ENCODE results near the gene NDUFS8. TPM values are rescaled to one million over a fixed set of nuclear protein-coding genes. Genes with fewer than 3 reads are reported as not detected.

The NDUFS8 gene
- total RNA-seq, 1 donor from 2014 or later: 118 TPM

- Histone ChIP-seq H3K4me1 (no peaks in the 10 kb centered on the region), H3K27ac (no peak overlapping the region), H3K4me3 (no peak overlapping the region), H3K9me3 (no peaks in the 10 kb centered on the region), H3K27me3 (no peaks in the 10 kb centered on the region), H3K36me3 (peaks cover 53% of the 10 kb centered on the region)
- intact Hi-C loops (cut with DNase I): no loop called here
- peak; percentile 52 for DNase-seq
- TF ChIP-seq, protein P1, sequence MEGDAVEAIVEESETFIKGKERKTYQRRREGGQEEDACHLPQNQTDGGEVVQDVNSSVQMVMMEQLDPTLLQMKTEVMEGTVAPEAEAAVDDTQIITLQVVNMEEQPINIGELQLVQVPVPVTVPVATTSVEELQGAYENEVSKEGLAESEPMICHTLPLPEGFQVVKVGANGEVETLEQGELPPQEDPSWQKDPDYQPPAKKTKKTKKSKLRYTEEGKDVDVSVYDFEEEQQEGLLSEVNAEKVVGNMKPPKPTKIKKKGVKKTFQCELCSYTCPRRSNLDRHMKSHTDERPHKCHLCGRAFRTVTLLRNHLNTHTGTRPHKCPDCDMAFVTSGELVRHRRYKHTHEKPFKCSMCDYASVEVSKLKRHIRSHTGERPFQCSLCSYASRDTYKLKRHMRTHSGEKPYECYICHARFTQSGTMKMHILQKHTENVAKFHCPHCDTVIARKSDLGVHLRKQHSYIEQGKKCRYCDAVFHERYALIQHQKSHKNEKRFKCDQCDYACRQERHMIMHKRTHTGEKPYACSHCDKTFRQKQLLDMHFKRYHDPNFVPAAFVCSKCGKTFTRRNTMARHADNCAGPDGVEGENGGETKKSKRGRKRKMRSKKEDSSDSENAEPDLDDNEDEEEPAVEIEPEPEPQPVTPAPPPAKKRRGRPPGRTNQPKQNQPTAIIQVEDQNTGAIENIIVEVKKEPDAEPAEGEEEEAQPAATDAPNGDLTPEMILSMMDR (IDR thresholded peaks at IDR 0.05): no peak
- no peak for ATAC-seq
These were observed 21.8 kb downstream of the NDUFS8 start for GRCh38 chr11:68052137-68052873.

DNA sequence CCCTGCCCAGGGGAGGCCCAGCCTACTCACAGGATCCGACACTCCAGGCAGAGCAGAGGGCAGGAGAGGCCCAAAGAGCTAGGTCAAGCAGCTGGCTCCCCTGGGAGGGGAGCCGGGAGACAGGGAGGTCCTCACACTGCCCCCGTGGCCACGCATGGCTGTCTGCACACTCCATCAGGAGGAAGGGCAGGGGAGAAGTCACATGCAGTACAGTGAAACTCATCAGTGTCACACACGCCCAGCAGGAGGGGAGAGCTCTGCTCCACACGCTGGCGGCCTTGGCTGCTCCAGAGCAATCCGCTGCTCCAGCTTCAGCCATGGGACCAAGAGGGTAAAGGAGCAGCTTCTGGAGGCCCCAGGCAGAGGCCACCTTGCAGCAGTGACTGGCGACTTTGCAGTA lies 22.6 kb downstream of the NDUFS8 start:
- Histone ChIP-seq H3K4me1 (no peaks in the 10 kb centered on the region), H3K4me3 (no peak overlapping the region), H3K27ac (no peak overlapping the region), H3K9me3 (no peaks in the 10 kb centered on the region), H3K27me3 (no peaks in the 10 kb centered on the region), H3K36me3 (peaks cover 53% of the 10 kb centered on the region)
- intact Hi-C loops (cut with DNase I): no loop called here
- DNase-seq: peak; percentile 54
- TF ChIP-seq, protein P1 (IDR thresholded peaks at IDR 0.05): no peak
- no peak for ATAC-seq

DNA sequence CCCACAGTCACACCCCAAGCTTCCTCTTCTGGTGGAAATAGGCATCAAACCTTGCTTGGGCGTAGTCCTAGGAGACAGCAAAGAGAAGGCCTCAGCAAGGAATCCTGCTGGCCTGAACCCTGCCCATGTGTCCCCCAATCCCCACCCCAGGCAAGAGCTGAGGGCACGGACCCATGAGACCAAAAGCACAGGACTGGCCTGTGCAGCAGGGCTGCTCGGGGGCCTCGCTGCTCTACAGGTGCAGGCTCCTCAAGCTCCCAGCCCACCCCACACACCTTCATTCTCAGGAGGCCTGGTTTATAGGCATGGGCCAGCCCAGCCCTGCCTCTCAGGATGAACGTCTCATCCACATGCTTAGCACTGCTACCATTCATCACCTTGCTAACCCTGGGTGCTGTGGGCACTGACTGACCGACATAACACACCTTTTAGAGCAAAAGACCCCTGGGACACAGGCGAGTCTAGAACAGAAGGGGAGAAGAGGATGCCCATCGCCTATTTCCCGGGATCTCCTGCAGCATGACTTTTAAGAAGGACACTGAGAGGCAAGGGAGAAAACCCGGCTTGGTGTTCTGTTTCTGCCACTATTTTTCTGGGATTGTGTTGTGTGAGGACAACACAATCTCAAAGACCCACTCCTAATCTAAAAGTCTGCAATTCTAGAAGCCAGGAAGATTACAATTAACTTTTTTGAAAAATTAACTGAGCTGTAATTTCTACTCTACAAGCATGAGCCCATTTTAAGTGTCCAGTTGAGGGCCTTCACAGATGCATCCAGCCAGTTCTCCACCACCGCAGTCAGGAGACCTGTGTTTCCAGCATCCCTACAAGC lies 23.7 kb downstream of the NDUFS8 start:
- Histone ChIP-seq H3K4me1 (no peaks in the 10 kb centered on the region), H3K4me3 (no peak overlapping the region), H3K36me3 (peaks cover 46% of the 10 kb centered on the region), H3K27me3 (no peaks in the 10 kb centered on the region), H3K9me3 (no peaks in the 10 kb centered on the region), H3K27ac (no peak overlapping the region)
- ATAC-seq (no peak), DNase-seq (peak; percentile 60)
- TF ChIP-seq, protein P1 (IDR thresholded peaks at IDR 0.05): no peak
- intact Hi-C loops (cut with DNase I): no loop called here

DNA sequence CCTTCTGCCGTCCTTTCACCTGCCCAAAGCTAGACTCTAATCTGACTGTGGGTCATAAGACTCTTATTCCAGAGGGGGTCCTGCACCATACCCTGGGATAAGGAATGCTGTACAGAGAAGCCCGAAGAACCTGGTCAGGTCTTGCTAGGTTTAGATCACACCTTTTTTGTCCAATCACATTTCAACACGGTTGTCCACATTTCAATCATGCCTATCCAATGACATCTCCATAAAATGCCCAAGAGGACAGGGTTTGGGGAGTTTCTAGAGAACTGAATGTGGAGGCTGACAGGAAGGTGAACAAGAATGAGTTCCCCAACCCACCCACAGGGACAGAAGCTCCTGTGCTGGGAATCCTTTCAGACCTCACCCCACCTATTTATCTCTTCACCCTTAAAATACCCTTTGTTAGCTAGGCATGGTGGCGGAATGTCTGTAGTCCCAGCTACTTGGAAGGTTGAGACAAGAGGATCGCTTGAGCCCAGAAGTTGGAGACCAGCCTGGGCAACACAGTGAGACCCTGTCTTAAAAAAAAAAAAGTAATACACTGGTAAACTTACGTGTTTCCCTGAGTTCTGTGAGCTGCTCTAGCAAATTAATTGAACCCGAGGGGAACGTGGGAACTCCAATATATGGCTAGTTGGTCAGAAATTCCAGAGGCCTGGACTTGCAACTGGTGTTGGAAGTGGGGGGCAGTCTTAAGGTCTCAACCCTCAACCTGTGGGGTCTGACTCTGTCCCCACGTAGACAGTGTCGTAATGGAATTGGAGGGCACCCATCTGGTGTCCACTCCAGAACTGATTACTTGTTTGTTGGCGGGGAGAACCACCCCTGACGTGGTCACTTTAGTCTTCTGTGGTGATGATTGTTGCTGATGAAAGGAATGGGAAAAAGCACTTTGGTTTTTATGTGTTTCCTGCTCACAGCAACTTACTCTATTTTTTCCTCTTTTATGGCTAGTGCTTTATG lies 26.1 kb downstream of the NDUFS8 start:
- H3K27me3 ChIP-seq: no peaks in the 10 kb centered on the region
- intact Hi-C loops (cut with DNase I): no loop called here

DNA sequence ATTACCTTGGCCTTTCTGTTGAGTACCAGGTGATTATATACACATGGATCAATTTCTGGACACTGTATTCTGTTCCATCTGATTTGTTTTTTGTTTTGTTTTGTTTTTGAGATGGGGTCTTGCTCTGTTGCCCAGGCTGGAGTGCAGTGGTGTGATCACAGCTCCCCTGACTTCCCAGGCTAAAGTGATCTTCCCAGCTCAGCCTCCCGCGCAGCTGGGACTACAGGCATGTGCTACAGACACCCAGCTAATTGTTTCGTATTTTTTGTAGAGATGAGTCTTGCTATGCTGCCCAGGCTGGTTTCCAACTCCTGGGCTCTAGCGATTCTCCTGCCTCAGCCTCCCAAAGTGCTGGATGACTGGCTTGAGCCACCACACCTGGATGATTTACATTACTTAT lies 27.3 kb downstream of the NDUFS8 start:
- intact Hi-C loops (cut with DNase I): no loop called here
- Histone ChIP-seq H3K4me1 (no peaks in the 10 kb centered on the region), H3K27me3 (no peaks in the 10 kb centered on the region), H3K36me3 (peaks cover 36% of the 10 kb centered on the region), H3K9me3 (no peaks in the 10 kb centered on the region), H3K27ac (no peak overlapping the region), H3K4me3 (no peak overlapping the region)
- ATAC-seq: no peak
- TF ChIP-seq, protein P1 (IDR thresholded peaks at IDR 0.05): no peak
- DNase-seq: peak; percentile 21

More for the DNA sequence above, 26.1 kb downstream of the NDUFS8 start:
- Histone ChIP-seq H3K36me3 (peaks cover 34% of the 10 kb centered on the region), H3K9me3 (no peaks in the 10 kb centered on the region), H3K27ac (no peak overlapping the region), H3K4me3 (no peak overlapping the region), H3K4me1 (no peaks in the 10 kb centered on the region)
- no peak for ATAC-seq
- TF ChIP-seq, protein P1 (IDR thresholded peaks at IDR 0.05): no peak
- peak; percentile 13 for DNase-seq
